CD1c-positive myeloid dendritic cell (primary cell): ENCODE data around the gene NUP62.
A peak's percentile ranks its signal among the peaks of the same experiment; 100 is the strongest.
"Not testable (repeated sequence)": the region's sequence is repeated elsewhere in the genome, so short reads cannot be mapped to it uniquely, and the experiment has no call there.

Experiments used
- DNase-seq: peaks from one replicate; pipeline ENCODE4 v3.0.0-alpha.2; 2016; ENCODE audit errors: extremely low spot score

Gene NUP62

GRCh38 chr19:49929121-49929610, at the start of gene NUP62, which contains the start of gene ATF5:
TSS of gene NUP62 (minus strand) at chr19:49929504. CDS start at chr19:49909807, 19,697 bp downstream.
TSS of gene ATF5 (plus strand) at chr19:49929205. CDS start at chr19:49930851, 1,646 bp downstream.
- peak; percentile 93 for DNase-seq

- DNase-seq = no peak
Measured at GRCh38 chr19:49978324-49978723, 49.0 kb upstream of the NUP62 start.

- DNase-seq = no peak
Measured at GRCh38 chr19:49977881-49978280, 48.6 kb upstream of the NUP62 start.

- DNase-seq = no peak
Measured at GRCh38 chr19:49977076-49977475, 47.8 kb upstream of the NUP62 start.

- no peak for DNase-seq
Measured at GRCh38 chr19:49976496-49976895, 47.2 kb upstream of the NUP62 start.

GRCh38 chr19:49975051-49975450, 45.7 kb upstream of the NUP62 start:
- no peak for DNase-seq

- DNase-seq = peak; percentile 84
Measured at GRCh38 chr19:49973987-49974386, 44.7 kb upstream of the NUP62 start.

GRCh38 chr19:49972841-49973240, 43.5 kb upstream of the NUP62 start:
- no peak for DNase-seq

GRCh38 chr19:49971991-49972411, 42.7 kb upstream of the NUP62 start:
- no peak for DNase-seq

GRCh38 chr19:49969355-49969754, 40.1 kb upstream of the NUP62 start:
- DNase-seq = peak; percentile 69

GRCh38 chr19:49968279-49968922, 39.1 kb upstream of the NUP62 start:
- peak; percentile 72 for DNase-seq

- peak; percentile 52 for DNase-seq
Measured at GRCh38 chr19:49960980-49961379, 31.7 kb upstream of the NUP62 start, which contains the start of gene SIGLEC11. TSS of gene SIGLEC11 (minus strand) at chr19:49961172. CDS start at chr19:49961081, 91 bp downstream.

GRCh38 chr19:49959892-49960291, 30.6 kb upstream of the NUP62 start:
- DNase-seq = not testable (repeated sequence)

GRCh38 chr19:49958596-49958995, 29.3 kb upstream of the NUP62 start:
- not testable (repeated sequence) for DNase-seq

- not testable (repeated sequence) for DNase-seq
Measured at GRCh38 chr19:49958144-49958543, 28.8 kb upstream of the NUP62 start.

GRCh38 chr19:49957262-49957915, 28.1 kb upstream of the NUP62 start:
- DNase-seq = no peak

- DNase-seq = no peak
Measured at GRCh38 chr19:49956115-49956495, 26.8 kb upstream of the NUP62 start.

- DNase-seq = no peak
Measured at GRCh38 chr19:49954933-49955332, 25.6 kb upstream of the NUP62 start.

GRCh38 chr19:49954092-49954829, 25.0 kb upstream of the NUP62 start:
- peak; percentile 50 for DNase-seq

GRCh38 chr19:49953416-49953815, 24.1 kb upstream of the NUP62 start:
- DNase-seq = peak; percentile 85

- no peak for DNase-seq
Measured at GRCh38 chr19:49952906-49953305, 23.6 kb upstream of the NUP62 start.

- DNase-seq = no peak
Measured at GRCh38 chr19:49952479-49952836, 23.2 kb upstream of the NUP62 start.
